GM06990 (cell line): ENCODE measurements around the gene NTHL1.

ENCODE experiments used
- DNase-seq: peaks from one replicate; pipeline ENCODE4 v3.0.0-alpha.2; 2011; ENCODE audit not compliant: insufficient read length; ENCODE audit errors: extremely low read depth
- H3K27me3 ChIP-seq: replicated peaks from 2 replicates; pipeline ENCODE4 v1.6.0; 2011; ENCODE audit warnings: low read length; ENCODE audit not compliant: control insufficient read depth, insufficient read depth
- H3K36me3 ChIP-seq: 2 replicates; pipeline ENCODE4 v1.5.1; 2011; ENCODE audit warnings: low read length; ENCODE audit not compliant: control insufficient read depth, insufficient read depth
- H3K4me3 ChIP-seq: replicated peaks from 2 replicates; pipeline ENCODE4 v1.5.1; 2011; ENCODE audit warnings: low read depth, mild to moderate bottlenecking, control low read depth, low read length
- CTCF ChIP-seq: IDR thresholded peaks from 2 replicates; pipeline ENCODE4 v1.5.1; 2011; ENCODE audit warnings: low read length, control low read depth, mild to moderate bottlenecking, inconsistent platforms; ENCODE audit not compliant: insufficient read depth, poor library complexity, severe bottlenecking

The NTHL1 gene

GRCh38 chr16:2032285-2033056 lies 15.2 kb downstream of the NTHL1 start:
- peaks cover 7% of the 10 kb centered on the region for H3K27me3 ChIP-seq
- no peaks in the 10 kb centered on the region for H3K36me3 ChIP-seq
- H3K4me3 ChIP-seq, result no peak overlapping the region
- DNase-seq, result no peak
- TF ChIP-seq CTCF, result no peak

GRCh38 chr16:2031081-2031577 lies 16.5 kb downstream of the NTHL1 start:
- Histone ChIP-seq H3K4me3 (no peak overlapping the region), H3K27me3 (peaks cover 9% of the 10 kb centered on the region), H3K36me3 (no peaks in the 10 kb centered on the region)
- DNase-seq, result no peak
- no peak for TF ChIP-seq CTCF

- Histone ChIP-seq H3K27me3 (peaks cover 12% of the 10 kb centered on the region), H3K4me3 (no peak overlapping the region), H3K36me3 (no peaks in the 10 kb centered on the region)
- no peak for DNase-seq
- TF ChIP-seq CTCF, result no peak
Observed at GRCh38 chr16:2030036-2030435, 17.6 kb downstream of the NTHL1 start.

- H3K27me3 ChIP-seq, result peaks cover 12% of the 10 kb centered on the region
- H3K4me3 ChIP-seq, result no peak overlapping the region
- TF ChIP-seq CTCF, result no peak
- H3K36me3 ChIP-seq, result no peaks in the 10 kb centered on the region
- DNase-seq, result no peak
Observed at GRCh38 chr16:2029350-2029749, 18.3 kb downstream of the NTHL1 start.

GRCh38 chr16:2028620-2029220 lies 18.9 kb downstream of the NTHL1 start:
- H3K27me3 ChIP-seq, result peaks cover 12% of the 10 kb centered on the region
- no peak overlapping the region for H3K4me3 ChIP-seq
- no peak for DNase-seq
- no peaks in the 10 kb centered on the region for H3K36me3 ChIP-seq
- TF ChIP-seq CTCF, result no peak
